Gastroesophageal sphincter (tissue), 4 donors: ENCODE results near the gene RASSF5. TPM values are rescaled to one million over a fixed set of nuclear protein-coding genes. Genes with fewer than 3 reads are reported as not detected.
A peak's percentile ranks its signal among the peaks of the same experiment; 100 is the strongest.

Source experiments
- ATAC-seq: fragments of 150-250 bp; one replicate; pipeline ENCODE4 v1.9.1; 2016; ENCODE audit warnings: mild to moderate bottlenecking, moderate library complexity
- H3K27ac ChIP-seq, 4 donors: fragments of 200-600 bp; sonication (generic) in 3 of 4; 1 replicate in 3 of 4; 2 replicates in 1 of 4; pipeline ENCODE4 v1.5.1; 2016 to 2019
- H3K27me3 ChIP-seq: fragments of 200-600 bp; sonication (generic); one replicate; pipeline ENCODE4 v1.5.1; 2019
- H3K36me3 ChIP-seq, 2 donors: fragments of 200-600 bp; sonication (generic); one replicate each; pipeline ENCODE4 v1.5.1; 2019; ENCODE audit warnings: control low read depth in 1 of 2
- H3K4me1 ChIP-seq, 3 donors: fragments of 200-600 bp; sonication (generic); 1 replicate in 2 of 3; 2 replicates in 1 of 3; pipeline ENCODE4 v1.5.1; 2016 to 2019; ENCODE audit warnings: control low read depth in 2 of 3
- H3K4me3 ChIP-seq, 2 donors: fragments of 200-600 bp; sonication (generic); one replicate each; pipeline ENCODE4 v1.5.1; 2019; ENCODE audit warnings: mild to moderate bottlenecking in 1 of 2, moderate library complexity in 1 of 2
- H3K9me3 ChIP-seq, 3 donors: fragments of 200-600 bp; sonication (generic); one replicate each; pipeline ENCODE4 v1.5.1; 2017 to 2019; ENCODE audit warnings: control low read depth in 2 of 3
- CTCF ChIP-seq, 4 experiments: fragments of 200-600 bp in 2 of 4; fragments of 450-650 bp in 2 of 4; sonication (generic) in 1 of 4; IDR thresholded peaks; one replicate each; pipeline ENCODE4 v1.5.1; 2017 to 2019; ENCODE audit warnings: antibody characterized with exemption in 4 of 4, mild to moderate bottlenecking in 2 of 4, moderate library complexity in 2 of 4
- EP300 ChIP-seq: sonication (generic); formaldehyde crosslinking; IDR thresholded peaks from one replicate; pipeline ENCODE4 v1.6.1; 2017; ENCODE audit warnings: antibody characterized with exemption, mild to moderate bottlenecking
- POLR2A ChIP-seq, 2 donors: fragments of 450-650 bp; IDR thresholded peaks; one replicate each; pipeline ENCODE4 v1.6.1; 2017; ENCODE audit warnings: antibody characterized with exemption in 2 of 2, mild to moderate bottlenecking in 2 of 2, moderate library complexity in 1 of 2
- POLR2AphosphoS5 ChIP-seq: sonication (generic); formaldehyde crosslinking; IDR thresholded peaks from one replicate; pipeline ENCODE4 v1.6.1; 2017; ENCODE audit warnings: antibody characterized with exemption
- WGBS, 2 donors: methylation state at CpG; one replicate each; pipeline ENCODE4 v1.1.5; 2018; ENCODE audit warnings: low coverage in 1 of 2; 5-methylcytosine and 5-hydroxymethylcytosine counted together
- total RNA-seq, 4 donors: library from RNA; depleted of rRNA; stranded (reverse); fragments of >200 nt; gene quantifications; one replicate each; pipeline ENCODE4 v1.1.0, GENCODE V29; 2016

The RASSF5 gene
- total RNA-seq, 4 donors from 2014 or later, result 6.2 to 23.3 (median 8.5) TPM

- Histone ChIP-seq H3K9me3 (no peaks in the 10 kb centered on the region), H3K4me1 (peaks cover 0 to 20% (median 0%) of the 10 kb centered on the region in 3 donors), H3K27me3 (no peaks in the 10 kb centered on the region), H3K27ac (no peak overlapping the region), H3K4me3 (no peak overlapping the region), H3K36me3 (peaks cover 0 to 4% of the 10 kb centered on the region in 2 donors)
- ATAC-seq, result no peak
- WGBS, 2 donors, result 42 to 74% methylated on average over 5 to 13 of the region's 15 CpGs
- TF ChIP-seq EP300 (no peak), CTCF (IDR thresholded peaks at IDR 0.05) (no peak), POLR2AphosphoS5 (no peak), POLR2A (IDR thresholded peaks at IDR 0.05) (no peak)
Observed at GRCh38 chr1:206486995-206487788, 20.1 kb upstream of the RASSF5 start.

- ATAC-seq, result no peak
- Histone ChIP-seq H3K9me3 (no peaks in the 10 kb centered on the region), H3K36me3 (peaks cover 0 to 7% of the 10 kb centered on the region in 2 donors), H3K4me1 (peaks cover 0 to 20% (median 0%) of the 10 kb centered on the region in 3 donors), H3K4me3 (no peak overlapping the region), H3K27ac (no peak overlapping the region), H3K27me3 (no peaks in the 10 kb centered on the region)
- TF ChIP-seq EP300, result no peak
- no peak for TF ChIP-seq POLR2AphosphoS5
- no peak for TF ChIP-seq CTCF (IDR thresholded peaks at IDR 0.05)
- TF ChIP-seq POLR2A (IDR thresholded peaks at IDR 0.05), result no peak
- WGBS, 2 donors, result 81 to 83% methylated on average over 1 to 4 of the region's 7 CpGs
Observed at GRCh38 chr1:206487970-206488369, 19.4 kb upstream of the RASSF5 start.

DNA sequence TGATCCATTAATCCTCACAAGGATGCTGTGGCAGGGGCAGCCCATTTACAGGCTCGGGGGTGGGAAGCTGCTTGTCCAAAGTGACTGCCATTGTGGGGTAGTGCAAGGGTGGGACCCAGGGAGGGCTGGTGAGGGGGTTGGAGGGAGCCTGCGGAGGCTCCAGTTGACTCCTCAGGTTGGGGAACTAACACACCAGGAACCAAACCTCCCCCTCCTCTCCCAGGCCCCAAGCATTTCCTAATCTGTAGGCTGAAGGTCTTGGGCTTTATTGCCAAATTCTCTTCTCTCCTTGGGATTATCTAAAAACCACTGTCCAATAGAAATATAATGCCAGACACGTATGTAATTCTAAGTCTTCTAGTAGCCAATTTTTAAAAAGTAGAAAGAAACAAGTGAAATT, 18.9 kb upstream of the RASSF5 start:
- no peak for ATAC-seq
- 79 to 86% methylated on average over 1 to 2 of the region's 3 CpGs for WGBS, 2 donors
- no peak for TF ChIP-seq CTCF (IDR thresholded peaks at IDR 0.05)
- no peak for TF ChIP-seq POLR2AphosphoS5
- TF ChIP-seq EP300, result no peak
- TF ChIP-seq POLR2A (IDR thresholded peaks at IDR 0.05), result no peak
- no peak overlapping the region for H3K4me3 ChIP-seq
- H3K36me3 ChIP-seq, result peaks cover 0 to 7% of the 10 kb centered on the region in 2 donors
- H3K9me3 ChIP-seq, result no peaks in the 10 kb centered on the region
- no peaks in the 10 kb centered on the region for H3K27me3 ChIP-seq
- no peak overlapping the region for H3K27ac ChIP-seq
- peaks cover 0 to 20% (median 0%) of the 10 kb centered on the region in 3 donors for H3K4me1 ChIP-seq

DNA sequence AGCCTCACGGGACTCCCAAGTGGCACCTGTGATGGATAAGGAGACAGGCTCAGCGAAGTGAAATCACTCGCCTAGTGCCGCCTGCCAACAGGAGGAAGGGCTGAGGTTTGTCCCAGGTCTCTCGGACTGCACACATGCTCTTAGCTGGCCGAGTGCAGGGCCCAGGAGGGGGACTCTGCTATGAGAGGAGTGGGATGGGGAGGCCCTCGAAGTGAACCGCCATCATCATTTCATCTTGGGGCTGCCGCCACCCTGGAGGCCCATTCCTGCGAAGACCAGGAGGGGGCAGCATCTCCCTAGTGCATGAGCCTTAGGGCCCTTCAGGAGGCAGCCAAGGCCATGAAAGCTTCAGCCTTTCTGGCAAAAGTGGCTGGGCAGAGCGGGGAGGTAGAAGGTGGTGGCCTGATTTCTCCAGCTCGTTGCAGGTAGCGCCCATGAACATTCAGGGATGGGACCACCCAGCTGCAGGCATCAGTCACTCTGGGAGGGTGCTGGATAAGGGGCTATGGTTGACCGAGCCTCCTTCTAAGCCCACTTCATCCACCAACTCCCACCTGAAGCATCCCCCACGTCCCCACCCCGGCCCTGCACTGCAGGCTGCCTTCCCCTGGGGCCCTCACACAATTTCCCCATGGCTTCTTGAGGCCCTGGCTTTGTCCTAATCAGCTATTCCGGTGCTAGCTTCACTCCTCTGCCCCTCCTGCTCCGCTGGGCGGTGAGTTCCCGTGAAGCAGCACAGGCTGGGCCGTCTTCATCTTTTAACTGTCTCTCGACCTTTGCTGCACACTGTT, 17.2 kb upstream of the RASSF5 start:
- Histone ChIP-seq H3K27me3 (no peaks in the 10 kb centered on the region), H3K27ac (no peak overlapping the region), H3K9me3 (no peaks in the 10 kb centered on the region), H3K4me1 (peaks cover 0 to 25% (median 0%) of the 10 kb centered on the region in 3 donors), H3K4me3 (no peak overlapping the region), H3K36me3 (peaks cover 0 to 7% of the 10 kb centered on the region in 2 donors)
- ATAC-seq, result peak; percentile 84
- WGBS, 2 donors, result 53% methylated on average over 3 of the region's 22 CpGs; no CpG with 5 or more reads in 1 of the 2 donors
- no peak for TF ChIP-seq POLR2A (IDR thresholded peaks at IDR 0.05)
- TF ChIP-seq CTCF (IDR thresholded peaks at IDR 0.05), result peak in 3 of 4 experiments; percentile 90 to 94 (median 94)
- peak; percentile 11 for TF ChIP-seq POLR2AphosphoS5
- TF ChIP-seq EP300, result no peak
